ENCODE results near the gene ERBB4. TPM values are rescaled to one million over a fixed set of nuclear protein-coding genes. Genes with fewer than 3 reads are reported as not detected.
A peak's percentile ranks its signal among the peaks of the same experiment; 100 is the strongest.

ERBB4 gene
- total RNA-seq, 2 donors from 2014 or later, result 1.0 to 32.8 TPM

DNA sequence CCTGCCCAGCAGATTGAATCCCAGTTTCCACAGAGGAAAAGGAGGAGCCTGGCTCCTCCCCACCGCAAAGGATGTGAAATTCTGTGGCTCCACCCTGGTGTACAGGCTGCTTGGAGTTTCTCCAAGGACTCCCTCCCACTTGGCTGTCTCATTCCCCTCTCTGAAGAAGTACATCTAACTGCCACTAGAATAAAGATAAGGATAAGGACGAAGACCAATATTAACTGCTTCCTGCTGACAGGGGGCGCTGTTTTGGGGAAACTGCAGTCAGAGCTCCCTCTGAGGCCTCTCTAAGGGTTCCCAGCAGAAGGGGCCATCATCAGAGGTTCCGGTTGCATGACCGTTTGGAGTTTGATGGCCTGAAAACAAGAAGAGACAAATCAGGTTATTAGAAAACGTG is 1191.3 kb downstream of the ERBB4 start:
- Histone ChIP-seq H3K27me3 (replicated peaks; ENCODE audit: insufficient read depth) (no peaks in the 10 kb centered on the region), H3K36me3 (no peaks in the 10 kb centered on the region), H3K9me3 (no peaks in the 10 kb centered on the region), H3K4me1 (replicated peaks) (no peaks in the 10 kb centered on the region), H3K27ac (no peak overlapping the region), H3K4me3 (no peak overlapping the region)
- intact Hi-C loops (cut with DNase I), result no loop called here
- WGBS, result 81% methylated on average over 6 of the region's 6 CpGs
- TF ChIP-seq, protein P1, sequence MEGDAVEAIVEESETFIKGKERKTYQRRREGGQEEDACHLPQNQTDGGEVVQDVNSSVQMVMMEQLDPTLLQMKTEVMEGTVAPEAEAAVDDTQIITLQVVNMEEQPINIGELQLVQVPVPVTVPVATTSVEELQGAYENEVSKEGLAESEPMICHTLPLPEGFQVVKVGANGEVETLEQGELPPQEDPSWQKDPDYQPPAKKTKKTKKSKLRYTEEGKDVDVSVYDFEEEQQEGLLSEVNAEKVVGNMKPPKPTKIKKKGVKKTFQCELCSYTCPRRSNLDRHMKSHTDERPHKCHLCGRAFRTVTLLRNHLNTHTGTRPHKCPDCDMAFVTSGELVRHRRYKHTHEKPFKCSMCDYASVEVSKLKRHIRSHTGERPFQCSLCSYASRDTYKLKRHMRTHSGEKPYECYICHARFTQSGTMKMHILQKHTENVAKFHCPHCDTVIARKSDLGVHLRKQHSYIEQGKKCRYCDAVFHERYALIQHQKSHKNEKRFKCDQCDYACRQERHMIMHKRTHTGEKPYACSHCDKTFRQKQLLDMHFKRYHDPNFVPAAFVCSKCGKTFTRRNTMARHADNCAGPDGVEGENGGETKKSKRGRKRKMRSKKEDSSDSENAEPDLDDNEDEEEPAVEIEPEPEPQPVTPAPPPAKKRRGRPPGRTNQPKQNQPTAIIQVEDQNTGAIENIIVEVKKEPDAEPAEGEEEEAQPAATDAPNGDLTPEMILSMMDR (IDR thresholded peaks at IDR 0.05), result peak in 1 of 4 experiments; percentile 14
- no peak for TF ChIP-seq POLR2A (IDR thresholded peaks at IDR 0.05)
- DNase-seq (ENCODE audit: low spot score), result no peak

DNA sequence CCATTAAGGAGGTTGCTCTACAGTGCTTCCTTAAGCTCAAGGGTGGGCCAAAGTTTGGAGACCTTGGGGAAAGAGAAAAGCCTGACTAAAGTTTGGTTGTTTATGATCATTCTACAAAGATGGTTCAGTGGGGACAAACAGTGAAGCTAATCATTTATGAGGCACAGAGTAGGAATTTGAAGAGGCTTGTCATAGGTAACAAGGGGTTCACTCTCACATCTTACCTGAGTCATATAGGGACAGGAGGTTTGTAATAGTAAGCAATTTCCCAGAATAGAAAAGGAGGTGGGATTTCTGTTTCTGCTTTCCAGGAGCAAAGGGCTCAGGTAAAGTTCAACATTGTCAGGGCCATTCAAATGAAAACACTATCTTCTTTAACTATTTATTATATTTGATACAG is 1194.3 kb downstream of the ERBB4 start:
- no peak for TF ChIP-seq POLR2AphosphoS5 (IDR thresholded peaks at IDR 0.05)
- TF ChIP-seq POLR2A (IDR thresholded peaks at IDR 0.05), result no peak
- TF ChIP-seq, protein P1 (IDR thresholded peaks at IDR 0.05), result no peak
- no peak for DNase-seq (ENCODE audit: low spot score)
- Histone ChIP-seq H3K27me3 (replicated peaks; ENCODE audit: insufficient read depth) (no peaks in the 10 kb centered on the region), H3K27ac (no peak overlapping the region), H3K36me3 (no peaks in the 10 kb centered on the region), H3K4me3 (no peak overlapping the region), H3K4me1 (replicated peaks) (no peaks in the 10 kb centered on the region), H3K9me3 (no peaks in the 10 kb centered on the region)
- intact Hi-C loops (cut with DNase I), result no loop called here

DNA sequence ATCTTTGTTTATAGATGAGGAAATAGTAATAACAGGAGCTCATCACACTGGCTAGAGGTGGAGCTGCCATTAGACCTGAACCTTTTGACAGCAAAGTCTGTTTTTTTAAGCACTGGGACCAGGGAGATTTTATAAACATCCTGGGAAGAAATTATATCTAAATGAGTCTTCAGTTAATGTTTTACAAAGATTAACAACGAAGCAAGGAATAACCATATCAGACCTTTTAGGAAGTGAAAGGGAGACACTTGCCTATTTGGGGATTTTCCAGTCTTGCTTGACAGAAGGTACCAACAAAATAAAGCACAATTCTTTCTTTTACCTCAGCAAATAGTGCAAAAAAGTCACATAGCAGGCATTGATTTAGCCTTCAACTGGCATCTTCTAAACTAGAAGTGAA is 1205.2 kb downstream of the ERBB4 start:
- Histone ChIP-seq H3K27ac (no peak overlapping the region), H3K27me3 (replicated peaks; ENCODE audit: insufficient read depth) (no peaks in the 10 kb centered on the region), H3K4me1 (replicated peaks) (no peaks in the 10 kb centered on the region), H3K9me3 (no peaks in the 10 kb centered on the region), H3K4me3 (no peak overlapping the region), H3K36me3 (no peaks in the 10 kb centered on the region)
- TF ChIP-seq POLR2AphosphoS5 (IDR thresholded peaks at IDR 0.05) (no peak), POLR2A (IDR thresholded peaks at IDR 0.05) (no peak)
- TF ChIP-seq, protein P1 (IDR thresholded peaks at IDR 0.05), result no peak
- no peak for DNase-seq (ENCODE audit: low spot score)
- 21% methylated on average over 1 of the region's 1 CpG for WGBS
- intact Hi-C loops (cut with DNase I), result no loop called here

DNA sequence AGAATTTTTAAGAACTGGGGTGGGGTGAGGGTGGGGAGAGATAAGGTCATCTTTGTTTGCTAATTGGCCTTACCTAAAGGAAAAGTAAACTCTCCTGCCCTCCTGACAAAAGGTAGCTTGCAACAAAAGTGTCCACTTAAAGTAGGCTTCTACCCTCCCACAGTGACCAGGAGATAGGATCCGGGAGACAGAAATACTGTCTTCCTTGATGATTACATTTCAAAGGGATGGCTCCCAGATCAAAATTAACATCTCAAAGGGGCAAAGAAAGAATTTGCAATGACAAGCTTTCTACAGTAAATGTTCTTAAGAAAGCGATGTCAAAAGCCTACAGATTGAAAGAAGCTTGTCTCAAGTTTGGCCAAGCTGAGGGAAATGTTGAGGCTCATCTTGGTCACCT is 1206.9 kb downstream of the ERBB4 start:
- Histone ChIP-seq H3K9me3 (no peaks in the 10 kb centered on the region), H3K36me3 (no peaks in the 10 kb centered on the region), H3K27ac (no peak overlapping the region), H3K27me3 (replicated peaks; ENCODE audit: insufficient read depth) (no peaks in the 10 kb centered on the region), H3K4me1 (replicated peaks) (no peaks in the 10 kb centered on the region), H3K4me3 (no peak overlapping the region)
- DNase-seq (ENCODE audit: low spot score), result no peak
- WGBS, result 49% methylated on average over 2 of the region's 2 CpGs
- TF ChIP-seq, protein P1 (IDR thresholded peaks at IDR 0.05), result no peak
- no peak for TF ChIP-seq POLR2A (IDR thresholded peaks at IDR 0.05)
- intact Hi-C loops (cut with DNase I), result no loop called here

DNA sequence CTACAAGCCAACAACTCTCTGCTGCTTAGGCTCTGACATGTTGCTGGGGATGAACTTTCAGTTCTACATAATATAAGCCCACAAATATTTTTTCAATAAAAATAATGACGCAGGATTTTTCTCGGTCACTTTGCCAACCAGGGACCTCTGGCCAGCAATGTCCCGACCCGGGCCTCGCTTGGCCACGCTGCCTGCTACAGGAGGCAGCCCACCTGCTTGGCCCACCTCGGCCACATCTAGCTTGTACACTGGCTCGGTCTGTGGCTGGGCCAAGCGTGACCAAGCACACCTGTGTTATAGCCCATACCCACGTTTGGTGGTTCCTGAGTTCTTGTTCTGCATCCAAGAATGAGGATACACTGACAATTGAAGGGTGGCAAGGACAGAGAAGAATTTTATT is 1208.7 kb downstream of the ERBB4 start:
- no peak overlapping the region for H3K4me3 ChIP-seq
- WGBS, result 91% methylated on average over 10 of the region's 10 CpGs
- no peaks in the 10 kb centered on the region for H3K4me1 ChIP-seq (replicated peaks)
- DNase-seq (ENCODE audit: low spot score), result no peak
- H3K36me3 ChIP-seq, result no peaks in the 10 kb centered on the region
- no peak overlapping the region for H3K27ac ChIP-seq
- no peaks in the 10 kb centered on the region for H3K9me3 ChIP-seq
- no peaks in the 10 kb centered on the region for H3K27me3 ChIP-seq (replicated peaks; ENCODE audit: insufficient read depth)
- intact Hi-C loops (cut with DNase I), result no loop called here
- no peak for TF ChIP-seq POLR2AphosphoS5 (IDR thresholded peaks at IDR 0.05)
- no peak for TF ChIP-seq POLR2A (IDR thresholded peaks at IDR 0.05)
- TF ChIP-seq, protein P1 (IDR thresholded peaks at IDR 0.05), result no peak

Data from prostate gland (tissue), 2 donors.